GM21737 (cell line): ENCODE results near the gene SLC25A51.

Experiments
- ATAC-seq: cut with Tn5 transposase; IDR thresholded peaks from one replicate; pipeline ENCODE4 v1.9.1; 2021; ENCODE audit warnings: mild to moderate bottlenecking, moderate library complexity; ENCODE audit not compliant: unreplicated experiment

The SLC25A51 gene

DNA sequence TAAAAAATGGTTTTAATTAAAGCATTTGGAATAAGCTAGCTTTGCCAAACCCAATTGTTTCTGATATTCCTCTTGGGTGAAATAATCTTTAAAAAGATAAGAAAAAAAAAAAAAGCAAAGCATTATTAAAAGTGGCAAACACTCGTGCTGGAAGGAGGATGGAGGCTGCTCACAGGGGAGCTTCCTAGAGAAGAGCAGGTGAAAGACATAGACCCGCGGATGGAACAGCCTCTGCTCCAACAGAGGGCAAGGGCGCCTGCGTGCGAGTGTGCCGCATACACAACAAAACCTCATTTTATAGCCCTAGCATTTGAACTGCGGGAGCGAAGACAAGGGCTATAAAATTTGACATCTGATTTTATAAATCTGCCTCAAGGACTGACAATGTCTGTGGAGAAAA, 33.4 kb upstream of the SLC25A51 start:
- no peak for ATAC-seq

DNA sequence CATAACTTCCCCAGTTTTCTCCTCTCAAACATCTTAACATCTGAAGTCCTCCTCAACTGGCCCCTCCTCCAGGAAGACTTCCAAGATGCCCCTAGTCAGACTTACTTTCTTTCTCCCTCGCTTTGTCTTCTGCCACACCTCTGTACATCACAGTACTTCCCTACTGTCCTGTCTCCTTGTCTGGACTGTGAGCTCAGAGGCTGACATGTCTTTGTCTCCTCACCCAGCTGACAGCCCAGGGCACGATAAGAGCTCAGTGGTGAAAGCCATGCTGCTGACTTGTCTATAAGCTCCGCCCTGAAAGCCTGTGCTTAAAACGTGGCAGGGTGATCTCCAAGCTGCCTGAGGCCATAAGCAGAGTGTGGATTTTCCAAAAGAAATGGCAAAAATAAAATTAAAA, 33.0 kb upstream of the SLC25A51 start:
- ATAC-seq = no peak

DNA sequence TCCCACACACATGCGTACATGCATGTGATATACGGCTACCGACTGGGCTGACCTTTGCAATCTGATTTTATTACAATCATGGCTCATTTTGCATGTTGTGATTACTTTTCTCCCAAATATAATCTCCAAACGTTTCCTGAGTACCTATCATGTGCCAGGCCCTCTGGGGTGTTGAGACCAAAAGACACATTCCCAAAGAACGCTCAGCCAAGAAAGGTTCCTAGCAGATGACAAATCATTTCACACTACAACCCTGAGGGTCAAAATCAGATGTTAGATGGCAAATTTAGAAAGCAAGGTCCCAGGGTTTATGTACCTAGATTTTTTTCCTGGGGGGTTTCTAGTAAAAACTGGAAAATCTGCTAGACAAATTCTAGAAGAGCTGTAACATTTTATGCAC, 32.4 kb upstream of the SLC25A51 start:
- no peak for ATAC-seq

DNA sequence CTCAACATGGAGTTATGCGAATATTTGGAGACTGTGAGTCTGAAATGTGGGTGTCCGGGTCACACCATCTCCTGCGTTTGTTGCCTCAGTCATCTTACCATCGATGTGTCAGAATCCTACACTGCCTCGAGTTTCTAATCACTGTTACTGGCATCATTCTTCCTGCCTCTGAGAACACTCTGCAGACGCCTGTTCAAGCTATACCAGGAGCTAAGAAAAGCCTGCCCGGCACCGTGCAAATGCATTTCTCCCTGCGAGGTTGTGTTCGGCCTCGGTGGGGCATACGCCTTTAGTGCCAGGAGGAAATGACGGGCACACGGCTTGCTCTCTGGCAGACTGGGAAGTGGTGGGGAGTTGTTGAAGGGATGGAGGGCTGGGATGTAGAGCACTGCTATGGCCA, 31.2 kb upstream of the SLC25A51 start:
- no peak for ATAC-seq

DNA sequence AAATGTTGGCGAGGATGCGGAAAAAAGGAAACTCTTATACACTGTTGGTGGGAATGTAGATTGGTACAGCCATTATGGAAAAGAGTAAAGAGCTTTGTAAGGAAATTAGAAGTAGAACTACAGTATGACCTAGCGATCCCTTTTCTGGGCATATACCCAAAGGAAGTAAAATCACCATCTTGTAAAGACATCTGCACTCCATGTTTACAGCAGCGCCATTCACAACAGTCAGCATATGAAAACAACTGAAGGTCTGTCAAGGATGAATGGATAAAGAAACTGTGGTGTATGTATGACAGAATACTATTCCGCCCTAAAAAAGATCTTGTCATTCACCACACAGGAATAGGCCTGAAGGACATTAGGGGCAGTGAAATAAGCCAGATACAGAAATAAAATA, 27.7 kb upstream of the SLC25A51 start:
- no peak for ATAC-seq

DNA sequence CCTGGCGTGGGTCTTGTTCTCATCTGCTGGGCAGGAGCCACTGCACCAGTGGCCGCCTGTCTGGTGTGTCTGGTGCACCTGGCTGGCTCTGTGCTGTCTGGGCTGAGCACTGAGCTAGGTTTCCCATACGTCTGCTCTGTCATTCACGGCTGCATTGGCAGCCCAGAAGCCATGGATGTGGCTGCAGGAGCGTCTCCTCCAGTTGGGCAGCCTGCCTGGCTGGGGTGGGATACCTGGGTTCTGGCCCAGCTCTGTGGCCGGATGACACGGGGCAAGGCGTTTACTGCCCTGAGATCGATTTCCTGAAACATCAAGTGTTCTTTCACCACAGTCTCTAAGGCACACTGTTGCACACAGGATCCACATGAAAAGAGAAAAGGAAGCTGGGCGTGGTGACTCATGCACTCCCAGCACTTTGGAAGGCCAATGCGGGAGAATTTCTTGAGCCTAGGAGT, 25.5 kb upstream of the SLC25A51 start:
- ATAC-seq = no peak

DNA sequence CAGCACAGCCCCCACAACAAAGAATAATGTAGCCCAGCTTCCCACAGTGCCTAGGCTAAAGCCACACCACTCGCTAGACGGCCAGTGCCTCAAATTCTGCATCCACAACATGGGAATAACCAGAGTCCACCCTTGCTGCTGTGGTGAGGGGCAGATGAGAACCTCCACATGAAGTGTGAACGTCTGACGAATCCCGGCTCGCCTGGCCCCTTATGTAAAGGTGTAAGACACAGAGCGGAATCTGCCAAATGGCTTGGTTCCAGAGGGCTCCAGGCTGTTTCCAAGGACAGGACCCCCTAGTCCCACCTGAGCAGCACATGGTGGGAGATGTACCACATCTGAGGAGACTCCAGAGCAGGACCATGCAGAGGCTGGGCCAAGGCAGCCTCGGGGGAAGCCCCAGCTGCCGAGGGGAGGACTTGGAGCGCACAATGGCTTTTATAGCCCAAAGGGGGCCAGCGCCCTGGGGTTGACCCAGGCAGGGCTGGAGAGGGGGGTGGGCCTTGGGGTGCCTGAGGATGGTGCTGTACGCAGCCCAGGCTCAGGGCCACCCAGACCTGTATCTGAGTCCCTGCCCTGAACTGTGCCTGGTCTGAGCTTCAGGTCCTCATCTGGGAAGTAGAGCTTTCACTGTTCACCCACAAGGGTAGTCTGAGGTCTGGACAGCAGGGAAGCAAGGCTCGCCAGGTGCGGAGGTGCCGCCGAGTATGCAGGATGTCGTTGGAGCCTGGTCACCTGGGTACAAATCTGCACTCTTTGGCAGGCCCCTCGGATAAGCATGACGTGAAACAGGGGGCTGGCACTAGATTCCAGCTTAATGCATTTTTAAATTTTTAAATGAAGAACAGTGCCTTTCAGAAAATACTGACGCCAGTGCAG, 24.9 kb upstream of the SLC25A51 start:
- ATAC-seq = no peak

DNA sequence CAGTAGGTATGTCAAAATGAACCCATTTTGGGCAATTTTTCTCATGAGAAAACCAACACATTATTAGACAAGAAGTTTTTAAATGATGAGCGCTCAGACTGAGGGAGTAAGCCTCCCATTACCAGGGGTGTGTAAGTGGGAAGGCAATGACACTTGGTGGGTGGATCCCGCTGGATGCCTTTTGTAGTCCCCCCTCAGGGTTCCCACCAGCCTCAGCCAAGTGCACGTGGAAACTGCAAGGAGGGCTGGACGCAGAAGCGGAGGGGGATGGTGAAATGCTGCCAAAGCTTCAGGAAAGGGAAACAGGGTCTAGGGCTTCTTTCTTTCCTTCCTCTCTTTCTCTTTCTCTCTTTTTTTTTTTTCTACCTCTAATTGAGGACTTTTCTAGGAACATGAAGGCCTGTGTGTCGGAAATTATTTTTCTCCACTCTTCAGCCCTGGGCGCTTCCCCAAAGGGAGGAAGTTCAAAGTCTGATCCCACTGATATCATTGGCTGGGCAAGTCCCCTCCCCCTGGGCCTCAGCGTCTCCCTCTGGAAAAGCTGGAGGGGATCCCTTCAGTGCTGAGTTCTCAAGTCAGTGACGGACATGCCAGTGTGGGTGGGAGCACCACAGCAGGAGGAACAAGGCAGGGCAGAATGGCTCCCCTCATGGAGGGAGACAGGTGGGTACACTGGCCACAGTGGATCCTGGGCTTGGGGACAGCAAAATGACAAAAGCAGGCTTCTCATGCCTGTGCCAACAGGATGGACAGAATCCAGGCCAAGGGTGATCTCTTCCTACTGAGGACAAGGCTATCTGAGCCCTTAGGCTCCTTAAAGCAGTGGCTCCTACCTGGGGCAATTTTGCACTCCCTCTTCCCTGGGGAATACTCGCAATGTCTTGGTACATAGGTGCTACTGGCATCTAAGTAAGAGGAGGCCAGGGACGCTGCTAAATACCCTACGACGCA, 23.9 kb upstream of the SLC25A51 start:
- ATAC-seq = no peak

DNA sequence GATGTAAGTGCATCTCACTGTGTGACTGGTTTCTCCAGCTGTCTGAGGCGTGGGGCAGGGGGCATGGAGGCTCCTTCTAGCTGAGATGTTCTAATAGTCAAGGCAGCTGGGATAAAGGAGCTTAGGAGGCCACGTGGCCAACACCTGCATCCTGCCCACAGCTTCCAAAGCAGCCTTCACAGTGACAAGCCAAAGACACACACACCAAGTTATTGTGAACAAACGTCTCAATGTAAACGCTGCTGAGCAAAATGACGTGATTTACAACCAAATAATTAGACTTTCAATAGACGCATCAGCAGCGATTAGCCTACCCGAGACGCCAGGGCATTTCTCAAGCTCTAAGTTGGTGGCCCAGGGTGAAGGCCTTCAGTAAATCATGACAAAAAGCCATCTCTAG, 23.2 kb upstream of the SLC25A51 start:
- no peak for ATAC-seq

DNA sequence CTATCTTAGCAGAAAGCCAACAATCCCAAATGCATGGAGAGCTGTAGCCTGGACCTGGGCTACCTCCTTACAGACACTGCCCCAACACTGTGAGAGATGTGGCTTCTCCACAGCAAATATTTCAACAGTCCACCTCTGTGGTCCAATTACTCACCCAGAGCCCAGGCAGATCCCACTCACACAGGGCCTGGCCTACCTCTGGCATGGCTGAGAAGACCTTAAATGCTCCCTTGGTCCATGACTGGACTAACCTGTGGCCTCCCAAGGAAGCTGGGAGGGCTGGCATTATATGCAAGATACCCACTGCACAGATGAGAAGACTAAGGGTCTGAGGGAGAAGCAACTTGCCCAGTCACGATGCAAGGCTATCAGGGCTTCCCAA, 22.8 kb upstream of the SLC25A51 start:
- ATAC-seq = no peak

DNA sequence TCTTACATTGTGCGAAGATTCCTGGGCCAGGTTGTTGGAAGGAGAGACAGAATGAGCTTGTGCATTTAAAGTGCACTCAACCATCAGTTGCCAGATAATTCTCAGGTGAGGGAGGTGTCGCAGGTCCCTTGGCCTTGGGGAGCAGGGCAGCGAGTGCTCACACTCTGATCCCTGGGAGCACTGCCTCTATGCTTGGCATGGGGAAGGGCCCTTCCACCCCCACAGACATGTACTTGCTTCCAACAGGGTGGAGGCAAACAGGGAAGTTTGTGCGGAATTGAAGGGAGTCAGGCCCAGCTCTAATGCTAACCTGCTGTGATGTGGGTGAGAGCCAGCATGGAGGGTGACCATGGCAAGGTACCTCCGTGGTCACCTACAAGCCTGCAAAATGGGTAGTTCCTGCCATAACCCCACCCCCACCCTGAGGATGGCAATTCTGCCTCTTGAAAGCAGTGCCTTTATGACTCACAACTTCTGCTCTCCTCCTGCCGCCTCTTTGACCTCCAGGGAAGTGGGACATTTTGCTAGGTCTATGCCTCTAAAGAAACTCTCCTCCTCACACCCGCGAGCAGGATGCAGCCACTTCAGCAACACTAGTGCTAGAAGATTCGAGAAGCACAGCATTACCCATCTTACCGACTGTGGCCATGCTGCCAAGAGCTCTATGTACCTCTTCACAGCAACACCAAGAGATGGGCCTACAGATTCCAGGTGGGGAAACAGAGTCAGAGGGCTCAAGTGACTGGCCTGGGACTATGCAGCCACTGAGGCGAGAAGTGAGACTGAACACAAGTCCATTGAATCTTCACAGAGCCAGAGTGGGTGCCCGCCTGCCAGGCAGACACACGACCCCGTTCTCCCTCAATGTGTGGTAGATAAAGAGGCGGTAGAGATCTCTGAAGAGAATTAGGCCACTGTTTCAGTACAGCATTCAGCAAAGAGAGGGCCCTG, 22.1 kb upstream of the SLC25A51 start:
- no peak for ATAC-seq

DNA sequence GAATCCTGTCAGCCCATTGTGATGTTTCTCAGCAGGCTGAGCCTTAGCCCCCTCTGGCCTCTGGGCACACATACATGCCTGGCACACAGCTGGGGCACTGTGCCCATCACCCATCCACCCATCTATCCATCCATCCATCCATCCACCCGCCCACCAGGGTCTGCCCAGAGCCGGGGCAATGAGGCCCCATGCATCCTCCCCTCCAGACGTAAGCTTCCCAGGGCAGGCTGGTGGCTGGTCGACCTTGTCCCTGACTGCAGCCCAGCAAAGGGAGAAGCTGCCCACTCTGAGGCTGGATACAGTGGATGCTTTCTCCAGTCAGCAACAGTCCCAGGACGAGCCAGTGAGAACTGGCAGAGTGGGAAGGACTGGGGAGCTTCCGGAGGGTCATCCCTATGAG, 21.1 kb upstream of the SLC25A51 start:
- ATAC-seq = no peak

DNA sequence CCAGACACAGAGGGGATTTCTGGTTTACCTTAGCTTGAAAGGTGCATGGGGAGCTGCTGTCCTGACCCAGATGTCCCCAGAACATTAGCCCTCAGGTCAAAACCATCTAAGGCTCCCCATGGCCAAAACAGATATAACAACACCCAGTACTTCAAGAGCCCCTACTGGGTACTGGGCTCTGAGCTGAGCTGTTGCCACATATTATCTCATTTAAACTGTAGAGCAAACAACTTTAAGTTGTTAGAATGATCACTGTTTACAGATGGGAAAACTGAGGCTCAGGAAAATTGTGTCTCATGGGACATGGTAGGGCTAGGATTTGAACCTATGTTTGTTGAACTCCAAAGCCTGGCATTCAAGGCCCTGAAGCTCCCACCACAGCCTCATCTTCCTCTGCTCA, 20.6 kb upstream of the SLC25A51 start:
- ATAC-seq = no peak

DNA sequence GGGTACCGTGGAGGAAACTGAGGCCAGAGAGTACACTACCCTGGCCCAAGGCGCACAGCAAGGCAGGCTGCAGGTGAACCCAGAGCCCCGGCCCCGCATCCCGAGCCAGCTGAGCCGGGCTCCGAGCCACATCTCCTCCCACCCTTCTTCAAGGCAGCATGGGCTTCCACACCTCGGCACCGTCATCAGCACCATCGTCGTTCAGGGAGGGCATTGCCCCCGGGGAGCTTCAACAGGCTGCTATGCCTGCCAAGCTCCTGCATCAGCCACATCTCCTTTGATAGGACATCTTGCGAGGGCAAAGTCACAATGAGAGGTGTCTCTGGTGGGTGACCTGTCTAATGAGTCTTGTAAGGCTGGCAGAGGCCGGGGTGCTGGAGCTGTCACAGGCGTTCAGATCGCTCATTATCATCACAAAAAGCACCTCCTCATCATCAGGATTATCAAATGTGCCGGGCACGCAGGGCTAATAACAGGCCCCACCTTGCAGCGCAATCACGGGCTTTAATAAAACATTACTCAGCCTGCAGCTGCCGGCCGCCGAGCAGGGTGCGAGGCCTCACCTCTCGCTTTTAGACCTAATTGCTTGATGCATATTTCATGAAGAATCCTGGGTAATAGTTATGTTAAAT, 20.0 kb upstream of the SLC25A51 start:
- no peak for ATAC-seq

DNA sequence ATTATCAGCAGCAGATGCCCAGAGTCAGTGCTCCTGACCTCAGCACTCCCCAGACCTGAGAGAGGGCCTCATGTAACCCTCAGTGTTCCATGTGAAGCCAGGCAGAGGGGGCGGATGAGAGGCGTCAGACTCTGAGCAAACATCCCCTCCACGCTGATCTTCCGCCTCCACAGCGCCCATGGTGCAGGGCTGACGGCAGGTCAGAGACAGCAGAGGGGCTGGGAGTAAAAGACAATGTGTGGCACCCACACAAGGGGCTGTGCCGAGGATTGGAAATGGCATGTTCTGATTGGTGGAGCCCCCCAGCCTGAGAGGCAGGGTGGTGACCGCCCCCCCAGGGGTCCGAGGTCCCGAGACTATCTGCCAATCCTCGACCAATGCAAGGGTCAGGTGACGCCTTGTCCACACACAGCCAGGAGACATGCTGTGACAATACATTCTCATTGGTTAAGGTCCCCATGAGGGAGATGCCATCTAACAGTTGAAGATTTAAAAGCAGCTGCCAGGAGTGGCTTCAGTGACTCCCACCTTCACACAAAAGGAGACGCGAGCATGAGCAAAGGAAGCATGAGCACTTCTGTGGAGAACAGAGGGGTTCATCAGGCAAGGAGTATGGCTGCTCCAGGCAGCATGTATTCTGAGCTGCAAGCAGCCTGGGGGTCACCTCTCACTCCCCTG, 19.3 kb upstream of the SLC25A51 start:
- ATAC-seq = no peak

DNA sequence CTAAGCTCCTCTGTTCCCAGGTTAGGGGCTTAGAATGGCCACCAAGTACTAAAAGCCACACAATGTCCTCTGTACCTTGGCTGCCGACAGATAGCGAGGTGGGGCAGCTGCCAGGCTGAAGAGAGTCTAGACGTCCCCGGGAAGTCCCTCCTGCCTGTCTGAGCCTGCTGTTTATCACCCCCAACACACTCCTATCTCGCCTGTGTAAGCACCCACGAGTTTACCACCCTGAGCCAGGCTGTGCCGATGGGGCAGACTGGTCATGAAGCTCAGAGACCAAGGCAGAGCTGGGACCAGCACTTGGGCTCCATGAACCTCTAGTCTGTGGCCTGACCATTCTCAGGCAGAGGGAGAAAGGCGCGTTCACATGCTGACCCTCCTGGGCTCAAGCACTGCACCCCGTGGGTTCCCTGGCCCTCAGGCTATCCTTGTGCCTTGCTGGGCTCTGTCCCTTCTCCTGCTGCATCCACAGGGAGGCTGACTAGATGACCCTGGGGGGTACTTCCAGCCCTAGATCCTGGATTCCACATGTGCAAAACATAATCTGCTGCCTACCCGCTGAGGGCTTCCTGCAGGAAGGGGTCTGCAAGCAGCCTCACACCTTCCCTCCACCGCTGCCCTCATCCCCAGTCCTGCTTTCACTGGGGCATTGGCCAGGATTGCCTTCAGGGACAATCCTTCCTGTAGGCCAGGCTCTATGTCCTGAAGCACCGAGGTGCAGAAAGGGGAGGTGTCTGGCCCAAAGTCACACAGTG, 18.6 kb upstream of the SLC25A51 start:
- no peak for ATAC-seq

DNA sequence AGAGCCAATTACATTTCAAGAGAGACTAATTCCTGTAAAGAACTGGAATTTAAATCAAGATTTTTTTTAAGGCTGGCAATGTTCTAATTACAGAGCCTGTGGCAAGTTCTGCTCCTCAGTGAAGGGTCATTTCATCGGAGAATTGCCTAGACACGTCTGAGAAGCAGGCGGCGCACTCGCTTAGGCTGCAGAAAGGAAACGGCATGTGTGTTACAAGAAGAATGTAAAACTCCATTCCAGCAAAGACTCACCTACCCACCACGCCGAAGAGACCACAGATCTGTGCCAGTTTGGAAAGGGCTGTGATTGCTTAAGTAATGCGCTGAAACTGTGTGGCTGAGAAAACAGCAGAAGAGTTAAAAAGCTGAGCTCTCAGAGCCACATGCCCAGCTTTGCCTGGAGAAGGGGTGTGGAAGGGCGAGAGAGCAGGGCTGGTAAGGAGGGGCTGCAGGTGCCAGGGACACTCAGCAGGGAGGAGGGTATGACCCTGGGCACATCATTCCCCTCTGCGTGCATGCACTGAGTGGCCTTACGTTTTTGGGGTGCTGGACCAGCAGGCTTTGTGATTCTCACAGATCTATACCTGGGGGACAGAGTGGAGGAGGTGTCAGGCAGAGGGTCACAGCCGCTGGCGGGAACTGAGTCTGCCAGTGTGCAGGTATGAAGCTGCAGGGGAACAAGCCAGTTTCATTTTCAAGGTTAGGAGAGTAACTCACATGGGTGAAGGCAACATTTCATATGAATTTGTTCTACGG, 17.8 kb upstream of the SLC25A51 start:
- ATAC-seq = no peak

DNA sequence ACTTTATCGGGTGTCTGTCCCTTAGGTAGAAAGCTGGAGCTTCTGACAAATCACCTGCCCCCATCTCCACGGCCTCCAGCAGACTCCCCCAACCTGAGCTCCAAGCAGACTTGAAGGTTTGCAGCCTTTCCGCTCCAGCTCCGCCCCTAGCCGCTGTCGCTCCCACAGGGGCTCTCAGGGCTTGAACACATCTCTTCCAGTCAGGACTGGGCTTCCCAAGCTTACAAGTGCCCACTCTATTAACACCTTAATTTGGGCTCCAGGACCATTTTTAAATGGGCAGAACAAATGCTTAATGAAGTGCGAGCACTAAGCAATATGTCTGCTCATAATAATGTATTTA, 17.2 kb upstream of the SLC25A51 start:
- ATAC-seq = no peak
